ENCODE measurements around the gene B3GLCT. TPM values are rescaled to one million over a fixed set of nuclear protein-coding genes. Genes with fewer than 3 reads are reported as not detected.
A peak's percentile ranks its signal among the peaks of the same experiment; 100 is the strongest.

B3GLCT gene
- total and polyA plus RNA-seq, 7 donors: 1.1 to 5.5 (median 2.8) TPM

- no peaks in the 10 kb centered on the region for H3K9me3 ChIP-seq
- peaks cover 5 to 18% of the 10 kb centered on the region in 2 donors for H3K36me3 ChIP-seq (ENCODE audit: insufficient read depth in 1 of 2, low read depth in 1 of 2)
- no peak overlapping the region for H3K27ac ChIP-seq
- intact Hi-C loops (cut with DNase I): no loop called here
- no peaks in the 10 kb centered on the region for H3K27me3 ChIP-seq (ENCODE audit: insufficient read depth in 3 of 3, low read length in 2 of 3)
- 95 to 96% (median 96%) methylated on average over 3 of the region's 3 CpGs for WGBS, 3 donors
- H3K4me1 ChIP-seq: no peaks in the 10 kb centered on the region
- H3K4me3 ChIP-seq: no peak overlapping the region
- no peak for DNase-seq
- no peak for ATAC-seq
- no peak for TF ChIP-seq CTCF (IDR thresholded peaks at IDR 0.05)
Observed at GRCh38 chr13:31282741-31283455, 83.1 kb downstream of the B3GLCT start.

GRCh38 chr13:31286930-31287329, 87.2 kb downstream of the B3GLCT start:
- no peak overlapping the region for H3K4me3 ChIP-seq
- intact Hi-C loops (cut with DNase I): no loop called here
- peaks cover 14% of the 10 kb centered on the region for H3K9me3 ChIP-seq
- no peaks in the 10 kb centered on the region for H3K27me3 ChIP-seq (ENCODE audit: insufficient read depth in 3 of 3, low read length in 2 of 3)
- no peak for TF ChIP-seq CTCF (IDR thresholded peaks at IDR 0.05)
- DNase-seq: no peak
- no peak for ATAC-seq
- peaks cover 5 to 26% of the 10 kb centered on the region in 2 donors for H3K36me3 ChIP-seq (ENCODE audit: insufficient read depth in 1 of 2, low read depth in 1 of 2)
- 93 to 98% (median 97%) methylated on average over 2 of the region's 2 CpGs for WGBS, 3 donors
- no peak overlapping the region for H3K27ac ChIP-seq
- H3K4me1 ChIP-seq: no peaks in the 10 kb centered on the region

- intact Hi-C loops (cut with DNase I): no loop called here
- TF ChIP-seq CTCF (IDR thresholded peaks at IDR 0.05): no peak
Observed at GRCh38 chr13:31301119-31301518, 101.3 kb downstream of the B3GLCT start.

GRCh38 chr13:31310356-31310755, 110.6 kb downstream of the B3GLCT start:
- DNase-seq (no peak), ATAC-seq (peak; percentile 54 to 84 (median 60))
- intact Hi-C loops (cut with DNase I): no loop called here
- TF ChIP-seq CTCF (IDR thresholded peaks at IDR 0.05): no peak
- H3K9me3 ChIP-seq: no peaks in the 10 kb centered on the region
- H3K36me3 ChIP-seq (ENCODE audit: insufficient read depth in 1 of 2, low read depth in 1 of 2): no peaks in the 10 kb centered on the region
- no peak overlapping the region for H3K4me3 ChIP-seq
- 23 to 37% (median 32%) methylated on average over 4 of the region's 4 CpGs for WGBS, 3 donors
- H3K27ac ChIP-seq: peak overlapping the region; percentile 83
- peaks cover 21% of the 10 kb centered on the region for H3K4me1 ChIP-seq
- H3K27me3 ChIP-seq (ENCODE audit: insufficient read depth in 3 of 3, low read length in 2 of 3): no peaks in the 10 kb centered on the region

More at GRCh38 chr13:31301119-31301518, 101.3 kb downstream of the B3GLCT start:
- no peak for DNase-seq
- H3K9me3 ChIP-seq: no peaks in the 10 kb centered on the region
- H3K4me3 ChIP-seq: no peak overlapping the region
- no peak for ATAC-seq
- peaks cover 2 to 5% of the 10 kb centered on the region in 2 donors for H3K36me3 ChIP-seq (ENCODE audit: insufficient read depth in 1 of 2, low read depth in 1 of 2)
- no peak overlapping the region for H3K27ac ChIP-seq
- no peaks in the 10 kb centered on the region for H3K4me1 ChIP-seq
- no peaks in the 10 kb centered on the region for H3K27me3 ChIP-seq (ENCODE audit: insufficient read depth in 3 of 3, low read length in 2 of 3)

GRCh38 chr13:31310786-31311185, 111.0 kb downstream of the B3GLCT start:
- Histone ChIP-seq H3K9me3 (no peaks in the 10 kb centered on the region), H3K27ac (peak overlapping the region; percentile 83), H3K4me1 (peaks cover 21% of the 10 kb centered on the region), H3K4me3 (no peak overlapping the region), H3K36me3 (ENCODE audit: insufficient read depth in 1 of 2, low read depth in 1 of 2) (no peaks in the 10 kb centered on the region), H3K27me3 (ENCODE audit: insufficient read depth in 3 of 3, low read length in 2 of 3) (no peaks in the 10 kb centered on the region)
- intact Hi-C loops (cut with DNase I): no loop called here
- ATAC-seq: peak; percentile 98 to 100 (median 98)
- TF ChIP-seq CTCF (IDR thresholded peaks at IDR 0.05): no peak
- peak; percentile 41 to 77 for DNase-seq
- WGBS, 3 donors: 10 to 30% (median 14%) methylated on average over 3 of the region's 3 CpGs
